Activated CD8-positive, alpha-beta memory T cell treated with anti-CD3 and anti-CD28 coated beads, Interleukin-2, amount 50 U/mL, for 48 hours (primary cell): Measurements from ENCODE around the gene KRTAP5-8.
"Not testable (repeated sequence)": the region's sequence is repeated elsewhere in the genome, so short reads cannot be mapped to it uniquely, and the experiment has no call there.

Source experiments
- DNase-seq: peaks from one replicate; pipeline ENCODE4 v3.0.0-alpha.2; 2020

The KRTAP5-8 gene

GRCh38 chr11:71575723-71576424 lies 38.0 kb downstream of the KRTAP5-8 start:
- no peak for DNase-seq

DNA sequence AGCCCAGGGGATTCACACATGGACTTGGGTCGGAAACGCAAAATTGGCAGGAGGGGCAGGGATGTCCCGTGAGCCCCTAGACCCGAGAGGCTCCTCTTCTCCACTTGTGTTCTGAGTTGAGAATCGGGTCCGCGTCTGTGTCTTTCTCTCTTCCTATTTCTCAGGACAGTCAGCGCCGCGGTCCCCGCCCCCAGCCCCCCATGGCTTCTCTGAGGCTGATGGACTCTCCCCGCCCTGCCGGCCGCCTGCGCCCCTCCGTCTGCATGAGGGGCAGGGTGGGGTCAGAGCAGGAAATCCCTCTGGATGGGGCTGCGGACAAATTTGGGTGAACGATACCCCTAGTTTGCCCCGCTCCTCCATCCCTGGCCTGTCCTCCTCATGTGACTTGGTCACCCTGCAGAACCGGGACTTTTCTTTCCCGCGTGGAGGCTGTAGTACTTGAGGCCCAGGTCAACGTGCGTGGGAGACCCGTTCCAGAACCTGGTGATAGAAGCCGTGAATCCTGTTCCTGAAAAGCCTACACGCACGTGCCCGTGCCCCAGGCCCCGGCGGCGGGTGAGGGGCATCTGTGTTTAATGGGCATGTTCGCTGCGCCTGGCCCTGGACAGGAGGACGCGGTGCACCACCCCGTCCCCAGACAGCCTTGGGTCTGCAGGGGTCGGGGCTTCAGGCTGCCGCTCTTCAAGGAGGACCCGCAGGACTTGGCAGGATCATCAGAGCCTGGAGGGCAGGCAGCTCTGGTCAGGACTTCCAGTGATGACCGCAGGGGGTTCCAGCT lies 39.1 kb downstream of the KRTAP5-8 start:
- not testable (repeated sequence) for DNase-seq

DNA sequence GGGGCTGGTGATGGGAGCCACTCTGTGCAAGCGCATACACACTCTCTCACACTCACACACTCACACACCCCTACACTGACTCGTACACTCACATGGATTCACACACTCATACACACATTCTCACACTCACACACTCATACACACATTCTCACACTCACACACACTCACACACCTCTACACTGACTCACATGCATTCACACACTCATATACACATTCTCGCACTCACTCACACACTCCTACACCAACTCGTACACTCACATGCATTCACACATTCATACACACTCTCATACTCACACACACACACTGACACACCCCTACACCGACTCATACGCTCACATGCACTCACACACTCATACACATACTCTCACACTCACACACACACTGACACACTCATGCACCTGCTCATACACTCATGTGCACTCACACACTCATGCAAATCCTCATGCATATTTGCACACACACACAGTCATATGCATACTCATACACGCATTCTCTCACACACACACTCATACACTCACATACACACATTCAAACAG lies 39.7 kb downstream of the KRTAP5-8 start:
- no peak for DNase-seq

GRCh38 chr11:71579513-71579912 lies 41.7 kb downstream of the KRTAP5-8 start:
- not testable (repeated sequence) for DNase-seq

- no peak for DNase-seq
These were observed 42.5 kb downstream of the KRTAP5-8 start for GRCh38 chr11:71580057-71581003.

- DNase-seq, result no peak
These were observed 44.0 kb downstream of the KRTAP5-8 start for GRCh38 chr11:71581826-71582225.

- no peak for DNase-seq
These were observed 44.6 kb downstream of the KRTAP5-8 start, which contains the start of gene KRTAP5-11 for GRCh38 chr11:71582309-71582895. TSS of gene KRTAP5-11 (minus strand) at chr11:71582875. CDS start at chr11:71582837, 38 bp downstream.

- DNase-seq, result not testable (repeated sequence)
These were observed 45.1 kb downstream of the KRTAP5-8 start for GRCh38 chr11:71582969-71583368.

- DNase-seq, result not testable (repeated sequence)
These were observed 47.8 kb downstream of the KRTAP5-8 start for GRCh38 chr11:71585673-71586072.

DNA sequence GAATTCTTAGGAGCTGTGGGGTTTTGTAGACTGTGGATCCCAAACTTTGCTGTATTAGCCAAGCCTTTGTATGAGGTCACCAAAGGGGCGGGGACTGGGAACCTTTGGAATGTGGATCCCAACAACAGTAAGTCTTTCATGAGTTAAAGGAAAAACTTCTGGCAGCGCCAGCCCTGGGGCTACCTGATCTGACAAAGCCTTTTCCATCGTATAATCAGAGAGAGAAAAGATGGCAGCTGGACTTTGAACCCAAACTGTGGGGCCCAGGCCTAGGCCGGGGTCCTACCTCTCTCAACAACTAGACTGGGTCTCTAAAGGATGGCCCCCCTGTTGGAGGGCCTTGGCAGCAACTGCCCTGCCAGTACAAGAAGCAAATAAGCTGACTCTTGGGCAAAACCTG lies 50.5 kb downstream of the KRTAP5-8 start:
- DNase-seq, result not testable (repeated sequence)
